Endothelial cell (in vitro differentiated cells): ENCODE data around the gene CXCR6. TPM values are rescaled to one million over a fixed set of nuclear protein-coding genes. Genes with fewer than 3 reads are reported as not detected.

Experiments
- DNase-seq: peaks from one replicate; pipeline ENCODE4 v3.0.0; 2021; ENCODE audit warnings: low spot score
- H3K27ac Mint-ChIP-seq: one replicate; pipeline ENCODE4 v1.8.0; 2021; ENCODE audit warnings: mixed read lengths, inconsistent platforms; ENCODE audit not compliant: unreplicated experiment
- H3K27me3 Mint-ChIP-seq: one replicate; pipeline ENCODE4 v1.8.0; 2021; ENCODE audit warnings: mild to moderate bottlenecking, moderate library complexity, mixed read lengths, inconsistent platforms; ENCODE audit not compliant: unreplicated experiment
- H3K36me3 Mint-ChIP-seq: one replicate; pipeline ENCODE4 v1.8.0; 2021; ENCODE audit warnings: mild to moderate bottlenecking, low read depth, mixed read lengths, inconsistent platforms; ENCODE audit not compliant: unreplicated experiment
- H3K4me1 Mint-ChIP-seq: one replicate; pipeline ENCODE4 v1.8.0; 2021; ENCODE audit warnings: mild to moderate bottlenecking, mixed read lengths, inconsistent platforms; ENCODE audit not compliant: unreplicated experiment
- H3K4me3 Mint-ChIP-seq: one replicate; pipeline ENCODE4 v1.8.0; 2021; ENCODE audit warnings: mild to moderate bottlenecking, mixed read lengths, inconsistent platforms; ENCODE audit not compliant: unreplicated experiment
- H3K9me3 Mint-ChIP-seq: one replicate; pipeline ENCODE4 v1.8.0; 2021; ENCODE audit warnings: mixed read lengths, inconsistent platforms; ENCODE audit not compliant: unreplicated experiment
- total RNA-seq: library from RNA; stranded (reverse); fragmentation: NEBNext Ultra II Directional; extraction: Animal tissue kit (Norgen Biotek cat#: 25700); gene quantifications from one replicate; pipeline ENCODE4 v1.2.1, GENCODE V29; 2021; ENCODE audit not compliant: unreplicated experiment
- TF ChIP-seq, protein P1 (sequence below): fragments of 200-600 bp; sonication (generic); IDR thresholded peaks from one replicate; pipeline ENCODE4 v1.5.0; 2021; ENCODE audit warnings: antibody characterized with exemption; ENCODE audit not compliant: unreplicated experiment

The CXCR6 gene
- total RNA-seq, 1 donor from 2014 or later: not detected

DNA sequence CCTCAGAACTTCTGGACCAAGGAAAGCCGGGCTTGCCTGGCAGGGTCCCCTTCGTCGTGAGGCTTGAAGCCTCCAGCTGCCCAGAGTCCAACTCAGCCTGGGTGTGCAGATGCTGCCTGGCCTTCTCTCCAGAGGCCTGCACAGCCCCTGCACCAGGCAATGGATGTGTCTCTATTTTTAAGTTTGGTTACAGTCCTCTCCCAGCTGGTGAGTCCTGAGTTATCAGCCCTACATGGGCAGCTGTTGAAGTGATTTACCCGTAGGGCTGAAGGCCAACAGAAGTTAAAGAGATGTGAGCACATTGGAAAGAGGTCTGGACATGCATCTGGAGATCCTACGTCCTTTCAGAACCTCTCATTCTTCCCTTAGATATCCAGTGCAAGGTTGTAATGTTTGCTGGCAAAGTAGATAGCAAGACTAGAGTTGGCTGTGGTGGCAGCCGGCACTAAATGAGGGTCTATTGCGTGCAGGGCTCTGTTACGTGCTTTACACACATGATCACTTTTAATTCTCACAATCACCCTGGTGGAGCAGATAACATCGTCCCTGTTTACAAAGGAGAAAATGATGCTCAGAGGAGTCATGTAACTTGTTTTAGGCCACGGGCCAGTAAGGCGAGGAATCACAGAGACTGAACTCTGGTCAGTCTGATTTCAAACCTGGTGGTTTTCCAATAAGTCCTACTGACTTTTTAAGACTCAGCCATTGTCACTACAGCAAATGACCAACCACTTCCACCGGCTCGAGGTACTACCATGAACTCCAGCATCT lies 42.5 kb downstream of the CXCR6 start:
- DNase-seq: no peak
- H3K4me3 Mint-ChIP-seq: no peak overlapping the region
- H3K27me3 Mint-ChIP-seq: peaks cover 4% of the 10 kb centered on the region
- H3K9me3 Mint-ChIP-seq: no peaks in the 10 kb centered on the region
- no peak overlapping the region for H3K27ac Mint-ChIP-seq
- TF ChIP-seq, protein P1, sequence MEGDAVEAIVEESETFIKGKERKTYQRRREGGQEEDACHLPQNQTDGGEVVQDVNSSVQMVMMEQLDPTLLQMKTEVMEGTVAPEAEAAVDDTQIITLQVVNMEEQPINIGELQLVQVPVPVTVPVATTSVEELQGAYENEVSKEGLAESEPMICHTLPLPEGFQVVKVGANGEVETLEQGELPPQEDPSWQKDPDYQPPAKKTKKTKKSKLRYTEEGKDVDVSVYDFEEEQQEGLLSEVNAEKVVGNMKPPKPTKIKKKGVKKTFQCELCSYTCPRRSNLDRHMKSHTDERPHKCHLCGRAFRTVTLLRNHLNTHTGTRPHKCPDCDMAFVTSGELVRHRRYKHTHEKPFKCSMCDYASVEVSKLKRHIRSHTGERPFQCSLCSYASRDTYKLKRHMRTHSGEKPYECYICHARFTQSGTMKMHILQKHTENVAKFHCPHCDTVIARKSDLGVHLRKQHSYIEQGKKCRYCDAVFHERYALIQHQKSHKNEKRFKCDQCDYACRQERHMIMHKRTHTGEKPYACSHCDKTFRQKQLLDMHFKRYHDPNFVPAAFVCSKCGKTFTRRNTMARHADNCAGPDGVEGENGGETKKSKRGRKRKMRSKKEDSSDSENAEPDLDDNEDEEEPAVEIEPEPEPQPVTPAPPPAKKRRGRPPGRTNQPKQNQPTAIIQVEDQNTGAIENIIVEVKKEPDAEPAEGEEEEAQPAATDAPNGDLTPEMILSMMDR: no peak
- H3K4me1 Mint-ChIP-seq: no peaks in the 10 kb centered on the region
- H3K36me3 Mint-ChIP-seq: no peaks in the 10 kb centered on the region

DNA sequence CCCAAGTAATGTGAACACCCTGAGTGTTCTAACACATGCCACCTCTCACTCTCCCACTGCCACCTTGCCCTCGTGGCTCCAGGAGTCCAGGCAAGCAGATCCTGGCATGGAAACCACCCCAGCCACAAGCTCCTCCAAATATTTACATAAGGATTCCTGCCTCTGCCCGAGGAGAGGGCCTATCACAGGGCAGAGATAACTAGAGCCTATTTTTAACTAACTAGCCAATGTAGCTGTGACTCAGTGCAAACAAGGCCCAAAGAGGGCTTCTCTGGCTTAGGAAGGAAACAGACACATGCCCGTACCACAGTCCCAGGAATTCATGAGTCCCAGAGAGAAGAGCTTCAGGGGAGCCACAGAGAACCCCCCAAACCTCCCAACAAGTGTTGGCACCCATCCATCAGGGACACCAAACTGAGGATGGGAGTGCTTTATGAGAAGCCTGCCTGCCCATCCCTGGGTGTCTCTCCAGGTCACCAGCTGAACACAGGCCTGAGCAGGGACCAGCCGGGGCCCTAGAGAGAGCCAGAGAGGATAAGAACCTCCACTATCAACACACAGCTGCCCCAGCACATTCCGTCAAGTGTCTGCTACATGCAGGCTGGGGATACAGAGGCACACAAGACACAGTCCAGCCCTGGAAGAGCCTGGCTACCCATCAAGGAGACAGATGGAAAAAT lies 43.2 kb downstream of the CXCR6 start:
- DNase-seq: no peak
- no peaks in the 10 kb centered on the region for H3K36me3 Mint-ChIP-seq
- TF ChIP-seq, protein P1: no peak
- peaks cover 5% of the 10 kb centered on the region for H3K27me3 Mint-ChIP-seq
- no peak overlapping the region for H3K4me3 Mint-ChIP-seq
- H3K27ac Mint-ChIP-seq: no peak overlapping the region
- no peaks in the 10 kb centered on the region for H3K9me3 Mint-ChIP-seq
- H3K4me1 Mint-ChIP-seq: no peaks in the 10 kb centered on the region

DNA sequence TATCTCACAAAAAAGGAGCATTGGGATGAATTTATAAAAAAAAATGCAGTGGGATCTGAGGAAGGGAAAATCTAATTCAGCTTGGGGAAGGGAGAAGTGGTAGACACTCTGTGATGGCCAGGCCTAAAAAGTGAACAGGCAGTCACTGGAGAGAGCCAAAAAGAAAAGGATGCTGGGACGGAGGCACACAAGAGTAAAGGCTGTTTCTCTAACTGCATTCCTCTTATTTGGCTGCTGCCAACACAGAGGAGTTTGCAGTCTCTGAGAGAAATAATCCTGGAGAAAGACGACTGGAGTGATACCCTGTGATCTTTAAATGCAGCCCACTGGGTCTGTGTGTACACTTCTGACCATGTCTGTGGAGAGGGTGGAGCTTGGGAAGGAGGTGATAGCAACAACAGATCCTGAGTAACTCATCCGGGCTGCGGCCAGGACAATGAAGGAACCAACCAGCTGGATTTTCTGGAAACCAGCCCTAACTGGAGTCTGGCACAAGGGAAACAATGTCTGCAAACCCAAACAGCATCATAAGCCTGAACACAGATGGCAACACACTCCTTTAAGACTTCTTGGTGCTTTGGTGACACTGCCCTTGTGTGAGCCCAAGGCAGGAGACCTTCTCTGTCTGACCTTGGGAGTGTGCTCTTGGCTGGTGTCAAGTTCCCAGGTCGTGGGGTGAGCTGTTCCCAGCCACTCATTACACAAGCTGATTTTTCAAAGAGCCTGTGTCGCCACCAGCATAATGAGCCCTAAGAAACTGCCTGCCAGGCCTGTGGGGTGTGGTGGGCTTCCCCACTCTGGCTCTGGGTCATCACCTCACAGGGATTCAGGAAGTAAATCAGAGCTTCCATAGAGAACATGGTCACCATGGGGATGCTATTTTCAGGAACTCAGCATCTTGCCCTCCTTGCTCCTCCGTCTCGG lies 44.4 kb downstream of the CXCR6 start:
- no peaks in the 10 kb centered on the region for H3K36me3 Mint-ChIP-seq
- peak overlapping the region; percentile 39 for H3K4me3 Mint-ChIP-seq
- H3K9me3 Mint-ChIP-seq: no peaks in the 10 kb centered on the region
- H3K27ac Mint-ChIP-seq: no peak overlapping the region
- peaks cover 5% of the 10 kb centered on the region for H3K27me3 Mint-ChIP-seq
- TF ChIP-seq, protein P1: no peak
- no peak for DNase-seq
- H3K4me1 Mint-ChIP-seq: no peaks in the 10 kb centered on the region

DNA sequence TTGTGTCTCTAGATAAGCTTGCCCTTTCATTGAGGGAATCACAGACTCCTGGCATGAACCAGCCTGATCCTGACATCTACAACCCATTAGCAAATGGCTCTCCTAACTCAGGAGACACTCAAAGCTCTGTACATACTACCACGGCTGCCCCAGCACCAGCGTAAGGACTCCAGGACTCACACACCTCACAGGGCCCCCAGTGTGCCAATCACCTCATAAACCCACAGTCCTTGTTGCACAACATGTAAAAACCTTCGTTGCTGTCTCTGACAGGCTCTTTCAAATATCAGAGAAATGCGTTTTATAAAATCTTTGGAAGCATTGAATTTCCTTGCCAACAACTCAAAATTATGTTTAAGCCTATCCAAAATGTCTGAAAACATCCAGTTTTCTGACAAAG lies 45.1 kb downstream of the CXCR6 start:
- no peaks in the 10 kb centered on the region for H3K9me3 Mint-ChIP-seq
- no peak overlapping the region for H3K4me3 Mint-ChIP-seq
- DNase-seq: no peak
- H3K27me3 Mint-ChIP-seq: peaks cover 5% of the 10 kb centered on the region
- H3K27ac Mint-ChIP-seq: no peak overlapping the region
- peaks cover 7% of the 10 kb centered on the region for H3K4me1 Mint-ChIP-seq
- TF ChIP-seq, protein P1: no peak
- no peaks in the 10 kb centered on the region for H3K36me3 Mint-ChIP-seq
